K562 (cell line): ENCODE measurements around the gene EMC1. TPM values are rescaled to one million over a fixed set of nuclear protein-coding genes. Genes with fewer than 3 reads are reported as not detected.

Experiments used
- CAMTA2 ChIP-seq: fragments of 250-450 bp; sonication (Bioruptor Pico); conservative IDR thresholded peaks from 2 replicates; pipeline ENCODE4 v1.5.1; 2022
- CGGBP1 ChIP-seq: fragments of 250-450 bp; sonication (Bioruptor Pico); IDR thresholded peaks from 2 replicates; pipeline ENCODE4 v1.9.0; 2021; ENCODE audit warnings: mild to moderate bottlenecking
- E2F6 ChIP-seq, 2 experiments: IDR thresholded peaks; 2 replicates each; pipeline ENCODE4 v1.6.1; 2011; ENCODE audit warnings: borderline replicate concordance in 1 of 2, control low read depth in 1 of 2, low read depth in 1 of 2, low read length in 1 of 2, mild to moderate bottlenecking in 1 of 2, mixed read lengths in 1 of 2, moderate library complexity in 1 of 2; ENCODE audit not compliant: insufficient read depth in 1 of 2, insufficient read length in 1 of 2, poor library complexity in 1 of 2, severe bottlenecking in 1 of 2; ENCODE audit errors: extremely low read depth in 1 of 2
- IRF1 ChIP-seq: sonication (generic); formaldehyde crosslinking; IDR thresholded peaks from 2 replicates; pipeline ENCODE4 v1.8.0; 2022; ENCODE audit warnings: missing genetic modification reagents, mild to moderate bottlenecking, borderline replicate concordance
- MAX ChIP-seq: sonication (generic); formaldehyde crosslinking; IDR thresholded peaks from 2 replicates; pipeline ENCODE4 v1.9.0; 2022; ENCODE audit warnings: mild to moderate bottlenecking, missing genetic modification reagents
- MITF ChIP-seq: IDR thresholded peaks from 2 replicates; pipeline ENCODE4 v1.6.1; 2014; ENCODE audit warnings: antibody characterized with exemption
- NRF1 ChIP-seq, 2 experiments: fragments of 450-650 bp; IDR thresholded peaks in 1 of 2; conservative IDR thresholded peaks in 1 of 2; 2 replicates each; pipeline ENCODE4 v1.6.1; 2014; ENCODE audit warnings: mild to moderate bottlenecking in 2 of 2
- NUFIP1 ChIP-seq: fragments of 450-650 bp; IDR thresholded peaks from 2 replicates; pipeline ENCODE4 v1.6.1; 2018; ENCODE audit not compliant: partially characterized antibody
- ZBTB34 ChIP-seq: fragments of 250-450 bp; sonication (Bioruptor Pico); IDR thresholded peaks from 2 replicates; pipeline ENCODE4 v1.8.0; 2021; ENCODE audit warnings: mild to moderate bottlenecking, moderate library complexity
- ZBTB49 ChIP-seq: sonication (generic); formaldehyde crosslinking; IDR thresholded peaks from 2 replicates; pipeline ENCODE4 v1.8.0; 2022; ENCODE audit warnings: missing genetic modification reagents, mild to moderate bottlenecking, borderline replicate concordance
- ZNF431 ChIP-seq: sonication (generic); formaldehyde crosslinking; IDR thresholded peaks from 2 replicates; pipeline ENCODE4 v1.8.0; 2022; ENCODE audit warnings: mild to moderate bottlenecking, missing genetic modification reagents
- polyA plus RNA-seq, 8 experiments: library from polyadenylated mRNA; depleted of rRNA in 4 of 8; stranded (reverse) in 5 of 8; unstranded in 3 of 8; fragments of >200 nt; fragmentation: Nextera tagmentation in 2 of 8; fragmentation: Illumina TruSeq in 1 of 8; extraction: Ambion mirVana in 2 of 8; extraction: Trizol in 1 of 8; gene quantifications; 2 replicates each; pipeline versions ENCODE4 v1.2.1 to v1.2.3, GENCODE V29; 2011 to 2014; ENCODE audit warnings: inconsistent platforms in 1 of 8, missing spikeins in 1 of 8
- total RNA-seq, 7 experiments: library from RNA; depleted of rRNA in 6 of 7; stranded (reverse); fragments of >200 nt in 6 of 7; fragmentation: Illumina TruSeq in 2 of 7; extraction: Trizol in 2 of 7; gene quantifications; 2 replicates each; pipeline versions ENCODE4 v1.2.1 to v1.2.3, GENCODE V29; 2011 to 2021; ENCODE audit warnings: low replicate concordance in 1 of 7

EMC1 gene
- total and polyA plus RNA-seq, 9 of the 15 experiments (the other 6 are each of a cell fraction or from before 2014, with no cell fraction given) = 17.8 to 88.2 (median 37.4) TPM

GRCh38 chr1:19251305-19252196 is at the start of gene EMC1, which contains the start of gene MRTO4 (continued):
- TF ChIP-seq ZBTB34 (CRISPR knock-in tag) (no peak), ZNF431 (CRISPR knock-in tag) (peak; percentile 68; the same call in 1 of the 2 replicates), IRF1 (CRISPR knock-in tag) (no peak; the same call in 1 of the 2 replicates), MITF (no peak; the same call in 1 of the 2 replicates), NUFIP1 (no peak), MAX (CRISPR knock-in tag) (peak; percentile 96), E2F6 (IDR thresholded peaks at IDR 0.05; ENCODE audit: borderline replicate concordance in 1 of 2, extremely low read depth in 1 of 2, insufficient read depth in 1 of 2, insufficient read length in 1 of 2, low read depth in 1 of 2, low read length in 1 of 2, poor library complexity in 1 of 2, severe bottlenecking in 1 of 2) (peak; percentile 91 to 94), ZBTB49 (CRISPR knock-in tag) (peak; percentile 88), NRF1 (conservative IDR thresholded peaks at IDR 0.05 in 1 of 2, IDR thresholded peaks at IDR 0.05 in 1 of 2) (peak; percentile 88 to 90), CGGBP1 (CRISPR knock-in tag) (0 out of 2 replicates have a peak, but pooled peaks have one; percentile 47), CAMTA2 (0 out of 2 replicates have a peak, but pooled peaks have one; percentile 50)
